Small intestine (tissue), 7 donors: ENCODE results near the gene ANO9. TPM values are rescaled to one million over a fixed set of nuclear protein-coding genes. Genes with fewer than 3 reads are reported as not detected.
"Not testable (repeated sequence)": the region's sequence is repeated elsewhere in the genome, so short reads cannot be mapped to it uniquely, and the experiment has no call there.

Experiments used
- DNase-seq, 2 donors: peaks; one replicate each; pipeline versions ENCODE4 v3.0.0 to v3.0.0-alpha.2; 2013
- FAIRE-seq: peaks from 2 replicates; lab custom pipeline; 2012; peaks lifted over from hg19 to GRCh38; lab: Jason Lieb, UNC
- H3K27ac ChIP-seq, 3 donors: one replicate each; pipeline ENCODE4 v1.5.1; 2013; ENCODE audit warnings: low read length in 2 of 3, mild to moderate bottlenecking in 2 of 3, control low read depth in 1 of 3, inconsistent platforms in 1 of 3, low read depth in 1 of 3, moderate library complexity in 1 of 3
- H3K27me3 ChIP-seq, 3 donors: one replicate each; pipeline ENCODE4 v1.6.1; 2013; ENCODE audit warnings: low read length in 3 of 3, inconsistent platforms in 1 of 3; ENCODE audit not compliant: control insufficient read depth in 3 of 3, insufficient read depth in 3 of 3
- H3K36me3 ChIP-seq, 3 donors: one replicate each; pipeline ENCODE4 v1.6.1; 2013; ENCODE audit warnings: low read length in 3 of 3, inconsistent platforms in 1 of 3, low read depth in 1 of 3, mild to moderate bottlenecking in 1 of 3, moderate library complexity in 1 of 3; ENCODE audit not compliant: control insufficient read depth in 3 of 3, insufficient read depth in 2 of 3
- H3K4me1 ChIP-seq, 3 donors: one replicate each; pipeline ENCODE4 v1.6.1; 2013; ENCODE audit warnings: low read length in 2 of 3, inconsistent platforms in 1 of 3, low read depth in 1 of 3, mild to moderate bottlenecking in 1 of 3, moderate library complexity in 1 of 3; ENCODE audit not compliant: control insufficient read depth in 3 of 3, insufficient read depth in 2 of 3
- H3K4me3 ChIP-seq, 3 donors: one replicate each; pipeline ENCODE4 v1.5.1; 2013; ENCODE audit warnings: low read length in 3 of 3, control low read depth in 1 of 3, inconsistent platforms in 1 of 3, low read depth in 1 of 3, mild to moderate bottlenecking in 1 of 3, moderate library complexity in 1 of 3
- H3K9me3 ChIP-seq, 2 donors: one replicate each; pipeline ENCODE4 v1.6.1; 2013; ENCODE audit warnings: low read depth in 1 of 2, low read length in 1 of 2; ENCODE audit not compliant: control insufficient read depth in 2 of 2, insufficient read depth in 1 of 2
- WGBS, 3 donors: extraction: QIAGEN DNeasy Blood & Tissue Kit; methylation state at CpG; one replicate each; pipeline ENCODE4 v1.1.7; 2013; 5-methylcytosine and 5-hydroxymethylcytosine counted together
- polyA plus RNA-seq, 4 donors: library from polyadenylated mRNA; stranded (reverse) in 3 of 4; unstranded in 1 of 4; fragments of 200-250 nt in 3 of 4; fragments of 120-200 nt in 1 of 4; gene quantifications; one replicate each; pipeline versions ENCODE4 v1.2.1 to v1.2.3, GENCODE V29; 2013
- donor health status: healthy with polysubstance abuse.
- donor health status: control.
- donor health status: control.
- donor health status: Bipolar disorder and iron deficiency.
- donor health status: healthy.

ANO9 gene
- polyA plus RNA-seq, 4 donors: 84.7 to 363 (median 220) TPM

DNA sequence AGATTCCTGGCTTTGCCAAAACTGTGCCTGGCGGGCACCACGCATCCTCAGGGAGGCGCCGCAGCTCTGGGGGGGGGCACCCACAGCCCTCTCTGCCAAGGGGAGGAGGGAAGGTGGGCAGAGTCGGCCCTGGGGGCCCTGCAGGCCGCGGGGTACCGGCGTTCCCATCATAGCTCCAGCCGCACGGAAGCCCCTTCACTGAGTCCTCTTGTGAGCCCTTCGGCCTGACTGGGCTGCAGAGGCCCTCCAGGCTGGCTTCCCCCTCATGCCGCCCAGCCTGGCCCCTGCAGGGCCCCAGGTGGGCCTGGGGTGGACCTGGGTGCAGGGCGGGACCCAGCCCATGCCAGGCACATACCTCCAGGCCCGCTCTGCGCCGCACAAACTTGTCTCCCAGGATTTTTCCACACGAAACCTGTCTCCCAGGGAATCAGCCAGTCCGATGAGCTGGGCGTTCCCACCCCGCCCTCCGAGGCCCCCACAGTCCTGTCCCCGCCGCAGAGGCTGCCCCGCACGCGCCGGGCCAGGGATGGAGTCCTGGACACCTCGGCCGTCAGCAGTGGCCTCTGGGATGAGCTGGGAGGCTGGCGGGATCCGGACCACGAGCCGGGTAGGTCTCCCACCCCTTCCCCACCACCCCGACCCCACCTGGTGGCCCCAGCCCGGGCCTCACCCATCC is 49.6 kb downstream of the ANO9 start:
- H3K36me3 ChIP-seq: peaks cover 0 to 21% (median 2%) of the 10 kb centered on the region in 3 donors
- peaks cover 0 to 25% (median 0%) of the 10 kb centered on the region in 3 donors for H3K4me1 ChIP-seq
- 85 to 93% (median 90%) methylated on average over 25 to 36 of the region's 36 CpGs for WGBS, 3 donors
- no peak for FAIRE-seq
- H3K4me3 ChIP-seq: no peak overlapping the region
- no peak overlapping the region for H3K27ac ChIP-seq
- no peak for DNase-seq
- H3K27me3 ChIP-seq: no peaks in the 10 kb centered on the region
- H3K9me3 ChIP-seq: peaks cover 0 to 6% of the 10 kb centered on the region in 2 donors

DNA sequence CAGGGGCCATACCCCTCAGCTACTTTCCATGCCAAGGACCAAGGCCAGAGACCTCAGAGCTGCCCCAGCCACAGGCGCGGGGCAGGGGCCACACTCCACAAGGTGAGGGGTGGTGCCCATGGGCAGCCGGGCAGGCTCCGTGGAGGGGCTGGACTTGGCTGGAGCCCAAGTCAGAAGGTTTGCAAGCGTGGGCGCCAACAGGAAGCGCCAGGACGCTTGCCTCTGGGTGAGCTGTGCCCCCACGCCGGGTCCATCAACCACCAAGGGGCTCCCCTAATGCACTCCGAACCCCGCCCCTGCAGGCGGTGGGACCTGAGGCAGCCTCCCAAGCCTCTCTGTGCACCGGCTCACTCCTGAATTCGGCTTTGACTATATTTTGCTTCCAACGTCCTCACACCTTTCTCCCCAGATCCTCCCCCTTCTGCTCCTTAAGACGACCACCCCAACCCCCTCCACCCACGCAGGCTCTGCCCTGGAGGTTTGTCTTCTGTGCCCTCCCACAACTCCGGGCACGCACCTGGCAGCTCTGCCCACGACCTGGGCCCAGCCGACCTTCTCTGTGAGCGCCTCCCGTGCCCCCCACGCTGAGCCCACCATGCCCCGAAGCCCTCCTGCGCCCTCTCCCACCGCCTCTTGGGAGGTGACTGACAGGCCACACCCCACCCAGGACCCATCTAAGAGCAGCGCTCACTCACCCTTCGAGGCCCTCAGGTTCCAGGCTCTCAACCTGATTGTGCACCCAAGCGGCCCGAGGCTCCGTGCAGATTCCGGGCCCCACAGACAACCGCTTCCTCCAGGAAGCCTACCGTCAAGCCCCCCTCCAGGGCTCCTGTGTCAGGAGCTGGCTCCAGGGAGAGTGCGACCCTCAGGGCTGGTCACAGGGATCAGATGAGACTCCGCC is 50.4 kb downstream of the ANO9 start:
- no peak overlapping the region for H3K27ac ChIP-seq
- no peak for DNase-seq

DNA sequence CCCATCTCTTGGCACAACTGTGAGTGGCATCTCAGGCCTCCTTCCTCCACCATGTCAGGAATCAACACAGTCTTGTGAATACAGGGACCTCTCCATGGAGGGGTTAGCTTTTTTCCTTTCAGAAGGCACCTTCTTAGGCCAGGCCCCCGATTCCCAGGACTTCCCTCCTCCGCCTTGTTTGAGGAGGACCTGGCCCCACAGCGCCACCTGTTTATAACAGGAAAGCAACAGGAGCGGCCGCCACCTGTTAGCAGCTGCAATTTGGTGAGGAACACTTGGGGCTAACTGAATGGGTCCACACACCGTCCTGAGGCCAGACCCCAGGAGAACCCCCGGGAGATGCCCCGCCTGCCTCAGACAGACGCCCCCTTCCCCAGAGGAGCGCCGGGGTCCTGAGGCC is 51.6 kb downstream of the ANO9 start:
- WGBS, 3 donors: 14 to 58% (median 33%) methylated on average over 9 to 11 of the region's 11 CpGs
- Histone ChIP-seq H3K27ac (no peak overlapping the region), H3K27me3 (peaks cover 0 to 5% (median 0%) of the 10 kb centered on the region in 3 donors)

More for the DNA sequence above, 50.4 kb downstream of the ANO9 start:
- H3K4me1 ChIP-seq: peaks cover 0 to 18% (median 0%) of the 10 kb centered on the region in 3 donors
- no peak for FAIRE-seq
- no peak overlapping the region for H3K4me3 ChIP-seq
- 61 to 74% (median 69%) methylated on average over 34 to 38 of the region's 38 CpGs for WGBS, 3 donors
- H3K36me3 ChIP-seq: peaks cover 0 to 12% (median under 1%) of the 10 kb centered on the region in 3 donors
- H3K27me3 ChIP-seq: peaks cover 0 to 5% (median 0%) of the 10 kb centered on the region in 3 donors
- peaks cover 0 to 14% of the 10 kb centered on the region in 2 donors for H3K9me3 ChIP-seq

DNA sequence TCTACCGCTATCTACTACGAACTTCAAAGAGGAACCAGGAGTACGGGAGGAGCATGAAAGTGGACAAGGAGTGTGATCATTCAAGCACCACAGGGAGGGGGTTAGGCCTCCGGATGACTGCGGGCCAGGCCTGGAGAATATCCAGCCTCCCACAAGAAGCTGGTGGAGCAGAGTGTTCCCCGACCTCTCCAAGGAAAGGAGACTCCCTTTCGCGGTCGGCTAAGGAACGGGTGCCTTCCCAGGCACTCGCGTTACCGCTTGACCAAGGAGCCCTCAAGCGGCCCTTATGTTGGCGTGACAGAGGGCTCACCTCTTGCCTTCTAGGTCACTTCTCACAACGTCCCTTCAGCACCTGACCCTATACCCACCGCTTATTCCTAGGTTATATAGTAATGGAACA is 52.4 kb downstream of the ANO9 start:
- WGBS, 3 donors: 72 to 81% (median 79%) methylated on average over 11 to 17 of the region's 17 CpGs
- not testable (repeated sequence) for H3K27me3 ChIP-seq, FAIRE-seq, H3K36me3 ChIP-seq, DNase-seq, H3K4me3 ChIP-seq, H3K27ac ChIP-seq
- peaks cover 3 to 22% of the 10 kb centered on the region in 2 donors for H3K9me3 ChIP-seq
- peaks cover 0 to 13% (median 0%) of the 10 kb centered on the region in 3 donors for H3K4me1 ChIP-seq

More for the DNA sequence above, 51.6 kb downstream of the ANO9 start:
- peaks cover 0 to 2% (median 0%) of the 10 kb centered on the region in 3 donors for H3K36me3 ChIP-seq
- H3K9me3 ChIP-seq: peaks cover 3 to 22% of the 10 kb centered on the region in 2 donors
- H3K4me3 ChIP-seq: no peak overlapping the region
- DNase-seq: peak; percentile 50 to 65
- no peak for FAIRE-seq
- peaks cover 0 to 13% (median 0%) of the 10 kb centered on the region in 3 donors for H3K4me1 ChIP-seq

DNA sequence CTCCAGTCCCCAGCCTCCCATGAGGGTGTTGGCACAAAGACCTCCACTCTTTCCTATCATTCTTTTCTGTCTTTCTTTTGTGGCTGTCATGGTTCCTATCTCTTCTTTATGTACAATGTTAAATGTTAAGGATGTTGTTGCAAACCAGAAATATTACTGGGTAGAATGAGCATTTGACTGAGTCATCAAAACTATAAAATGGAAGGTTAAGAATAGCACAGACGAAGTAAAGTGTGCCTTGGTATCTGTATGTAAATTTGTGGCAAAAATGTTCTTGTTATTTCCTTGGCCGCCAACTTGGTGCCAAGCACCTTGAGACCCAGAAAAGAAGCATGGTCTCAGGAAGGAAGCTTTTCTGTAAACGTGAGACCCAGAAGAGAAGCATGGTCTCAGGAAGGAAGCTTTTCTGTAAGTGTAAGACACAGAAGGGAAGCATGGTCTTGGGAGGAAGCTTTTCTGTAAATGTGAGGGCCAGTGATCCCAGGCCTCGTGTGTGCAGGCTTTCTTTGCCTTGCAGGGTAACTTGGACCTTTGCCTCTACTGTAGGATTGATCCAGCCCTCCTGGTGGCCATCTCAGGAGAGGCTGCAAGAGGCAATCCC is 54.5 kb downstream of the ANO9 start:
- H3K4me3 ChIP-seq: no peak overlapping the region
- WGBS, 3 donors: 55 to 65% (median 58%) methylated on average over 4 of the region's 4 CpGs
- H3K27ac ChIP-seq: no peak overlapping the region
- no peaks in the 10 kb centered on the region for H3K36me3 ChIP-seq
- no peak for FAIRE-seq
- DNase-seq: no peak
- peaks cover 3 to 22% of the 10 kb centered on the region in 2 donors for H3K9me3 ChIP-seq
- H3K27me3 ChIP-seq: peaks cover 0 to 5% (median 0%) of the 10 kb centered on the region in 3 donors
- no peaks in the 10 kb centered on the region for H3K4me1 ChIP-seq

GRCh38 chr11:386483-386882 is 55.3 kb downstream of the ANO9 start:
- 87 to 95% (median 87%) methylated on average over 6 of the region's 6 CpGs for WGBS, 3 donors
- H3K27ac ChIP-seq: no peak overlapping the region
- peaks cover 0 to 5% (median 0%) of the 10 kb centered on the region in 3 donors for H3K27me3 ChIP-seq
- no peak overlapping the region for H3K4me3 ChIP-seq
- no peak for DNase-seq
- no peaks in the 10 kb centered on the region for H3K4me1 ChIP-seq
- no peaks in the 10 kb centered on the region for H3K36me3 ChIP-seq
- no peak for FAIRE-seq
- peaks cover 3 to 22% of the 10 kb centered on the region in 2 donors for H3K9me3 ChIP-seq

GRCh38 chr11:385594-386351 is 56.0 kb downstream of the ANO9 start:
- H3K36me3 ChIP-seq: peaks cover 0 to 2% (median 0%) of the 10 kb centered on the region in 3 donors
- WGBS, 3 donors: 90 to 95% (median 92%) methylated on average over 18 to 19 of the region's 19 CpGs
- H3K4me3 ChIP-seq: no peak overlapping the region
- DNase-seq: no peak
- FAIRE-seq: no peak
- H3K4me1 ChIP-seq: no peaks in the 10 kb centered on the region
- peaks cover 0 to 5% (median 0%) of the 10 kb centered on the region in 3 donors for H3K27me3 ChIP-seq
- H3K9me3 ChIP-seq: peaks cover 3 to 22% of the 10 kb centered on the region in 2 donors
- no peak overlapping the region for H3K27ac ChIP-seq
